Epithelial cell of proximal tubule (primary cell): Measurements from ENCODE around the gene ANGPTL1. TPM values are rescaled to one million over a fixed set of nuclear protein-coding genes. Genes with fewer than 3 reads are reported as not detected.

Experiments used
- DNase-seq: peaks from one replicate; pipeline ENCODE4 v3.0.0-alpha.2; 2011; ENCODE audit warnings: low read depth
- H3K4me3 ChIP-seq: 2 replicates; pipeline ENCODE4 v1.5.1; 2011; ENCODE audit warnings: low read depth, mild to moderate bottlenecking, low read length
- CTCF ChIP-seq: conservative IDR thresholded peaks from 2 replicates; pipeline ENCODE4 v1.5.1; 2012; ENCODE audit warnings: low read depth, mild to moderate bottlenecking, low read length
- total RNA-seq: library from RNA; depleted of rRNA; stranded (reverse); fragments of >200 nt; gene quantifications from 2 replicates; pipeline ENCODE4 v1.2.3, GENCODE V29; 2015

The ANGPTL1 gene
- total RNA-seq, 1 donor from 2014 or later = not detected

GRCh38 chr1:178869119-178869697, 1.7 kb downstream of the ANGPTL1 start:
- no peak for TF ChIP-seq CTCF
- H3K4me3 ChIP-seq = no peak overlapping the region
- no peak for DNase-seq

GRCh38 chr1:178868706-178869105, 2.2 kb downstream of the ANGPTL1 start:
- DNase-seq = no peak
- H3K4me3 ChIP-seq = no peak overlapping the region
- no peak for TF ChIP-seq CTCF

- no peak for TF ChIP-seq CTCF
- H3K4me3 ChIP-seq = peak overlapping the region; percentile 33
- no peak for DNase-seq
Measured at GRCh38 chr1:178867670-178868069, 3.2 kb downstream of the ANGPTL1 start.

- no peak overlapping the region for H3K4me3 ChIP-seq
- DNase-seq = no peak
- no peak for TF ChIP-seq CTCF
Measured at GRCh38 chr1:178864326-178864725, 6.6 kb downstream of the ANGPTL1 start.

GRCh38 chr1:178862864-178863263, 8.0 kb downstream of the ANGPTL1 start:
- no peak overlapping the region for H3K4me3 ChIP-seq
- TF ChIP-seq CTCF = no peak

GRCh38 chr1:178862416-178862815, 8.5 kb downstream of the ANGPTL1 start:
- no peak overlapping the region for H3K4me3 ChIP-seq
- TF ChIP-seq CTCF = no peak
- DNase-seq = no peak

More at GRCh38 chr1:178862864-178863263, 8.0 kb downstream of the ANGPTL1 start:
- no peak for DNase-seq

- DNase-seq = no peak
- no peak for TF ChIP-seq CTCF
- no peak overlapping the region for H3K4me3 ChIP-seq
Measured at GRCh38 chr1:178857126-178857525, 13.8 kb downstream of the ANGPTL1 start.
